ENCODE measurements around the gene RING1. TPM values are rescaled to one million over a fixed set of nuclear protein-coding genes. Genes with fewer than 3 reads are reported as not detected.

The RING1 gene
- total RNA-seq, 1 experiment from 2014 or later, result 31.0 TPM

DNA sequence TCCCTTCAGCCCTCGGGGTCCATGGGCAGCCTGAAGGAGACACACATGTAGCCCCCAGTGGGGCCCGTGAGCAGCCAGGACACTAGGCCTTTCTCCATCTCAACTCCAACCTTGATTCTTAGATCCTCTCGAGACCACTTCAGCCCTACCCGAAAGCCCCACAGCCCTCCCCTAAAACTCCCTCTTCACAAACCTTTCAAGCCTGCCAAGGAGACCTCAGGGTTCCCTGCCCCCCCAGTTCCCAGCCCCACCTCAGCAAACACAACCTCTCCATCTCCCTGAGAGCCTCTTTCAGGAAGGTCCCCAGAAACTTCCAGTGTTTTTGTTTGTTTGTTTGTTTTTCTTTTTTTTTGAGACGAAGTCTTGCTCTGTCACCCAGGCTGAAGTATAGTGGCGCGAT, 27.2 kb upstream of the RING1 start:
- Histone ChIP-seq H3K23ac (ENCODE audit: insufficient read length, low read depth, low read length) (no peak overlapping the region), H3K4me1 (ENCODE audit: insufficient read depth, low read length) (no peaks in the 10 kb centered on the region; the same call in 1 of the 2 replicates), H4K20me1 (ENCODE audit: control insufficient read depth, insufficient read depth, insufficient read length) (no peaks in the 10 kb centered on the region), H2AFZ (ENCODE audit: low read length) (no peak overlapping the region), H2BK20ac (ENCODE audit: low read depth, low read length, poor library complexity, severe bottlenecking) (no peak overlapping the region), H2BK12ac (ENCODE audit: insufficient read length, low read depth, low read length) (no peak overlapping the region), H3K27ac (ENCODE audit: insufficient read length, low read depth, low read length) (no peak overlapping the region), H2AK5ac (ENCODE audit: insufficient read length, low read length) (no peak overlapping the region), H4K91ac (ENCODE audit: insufficient read length, low read depth, low read length) (no peak overlapping the region), H3K79me1 (ENCODE audit: insufficient read depth, low read depth, low read length, poor library complexity, severe bottlenecking) (no peaks in the 10 kb centered on the region), H4K5ac (ENCODE audit: insufficient read length, low read depth, low read length) (no peak overlapping the region), H3K9ac (ENCODE audit: extremely low read depth, insufficient read length, low read length) (no peak overlapping the region), H3K79me2 (ENCODE audit: insufficient read depth, low read length) (no peaks in the 10 kb centered on the region), H3K56ac (ENCODE audit: insufficient read length, low read depth, low read length) (no peak overlapping the region), H2BK120ac (ENCODE audit: low read depth, low read length, poor library complexity, severe bottlenecking) (no peak overlapping the region), H2BK15ac (ENCODE audit: low read depth, low read length) (no peak overlapping the region), H3K27me3 (ENCODE audit: insufficient read depth, low read length) (no peaks in the 10 kb centered on the region; the same call in 1 of the 2 replicates), H3T11ph (ENCODE audit: low read length) (no peak overlapping the region), H3K23me2 (ENCODE audit: insufficient read length, low read depth, low read length, poor library complexity, severe bottlenecking) (no peaks in the 10 kb centered on the region), H3K9me3 (ENCODE audit: control insufficient read depth, low read depth, low read length) (no peaks in the 10 kb centered on the region), H4K8ac (replicated peaks; ENCODE audit: insufficient read length, low read depth, low read length) (no peak overlapping the region), H2BK5ac (ENCODE audit: insufficient read length, low read length) (no peak overlapping the region), H3K4ac (ENCODE audit: low read depth, low read length) (no peak overlapping the region), H3K4me2 (ENCODE audit: insufficient read depth, insufficient read length, low read length) (no peak overlapping the region), H3K14ac (ENCODE audit: insufficient read depth, low read length) (no peak overlapping the region), H3K18ac (ENCODE audit: insufficient read length, low read depth, low read length) (no peak overlapping the region)
- Mint-ChIP-seq H3K27me3 (ENCODE audit: low read depth) (peaks cover 31% of the 10 kb centered on the region), H3K9me3 (no peaks in the 10 kb centered on the region; a peak in 1 of 5 replicates), H3K27ac (no peak overlapping the region), H3K36me3 (ENCODE audit: insufficient read depth in 1 of 3, low read depth in 3 of 3) (peaks cover 0 to 2% (median 0%) of the 10 kb centered on the region in 3 experiments; a peak in 2 of 7 replicates), H3K4me3 (no peak overlapping the region), H3K4me1 (peaks cover 3 to 12% of the 10 kb centered on the region in 2 experiments)
- DNase-seq, result no peak
- WGBS (ENCODE audit: extremely low coverage, insufficient read length, low lambda C conversion rate), result no CpG with 5 or more reads among the region's 7 CpGs
- TF ChIP-seq, protein P1, sequence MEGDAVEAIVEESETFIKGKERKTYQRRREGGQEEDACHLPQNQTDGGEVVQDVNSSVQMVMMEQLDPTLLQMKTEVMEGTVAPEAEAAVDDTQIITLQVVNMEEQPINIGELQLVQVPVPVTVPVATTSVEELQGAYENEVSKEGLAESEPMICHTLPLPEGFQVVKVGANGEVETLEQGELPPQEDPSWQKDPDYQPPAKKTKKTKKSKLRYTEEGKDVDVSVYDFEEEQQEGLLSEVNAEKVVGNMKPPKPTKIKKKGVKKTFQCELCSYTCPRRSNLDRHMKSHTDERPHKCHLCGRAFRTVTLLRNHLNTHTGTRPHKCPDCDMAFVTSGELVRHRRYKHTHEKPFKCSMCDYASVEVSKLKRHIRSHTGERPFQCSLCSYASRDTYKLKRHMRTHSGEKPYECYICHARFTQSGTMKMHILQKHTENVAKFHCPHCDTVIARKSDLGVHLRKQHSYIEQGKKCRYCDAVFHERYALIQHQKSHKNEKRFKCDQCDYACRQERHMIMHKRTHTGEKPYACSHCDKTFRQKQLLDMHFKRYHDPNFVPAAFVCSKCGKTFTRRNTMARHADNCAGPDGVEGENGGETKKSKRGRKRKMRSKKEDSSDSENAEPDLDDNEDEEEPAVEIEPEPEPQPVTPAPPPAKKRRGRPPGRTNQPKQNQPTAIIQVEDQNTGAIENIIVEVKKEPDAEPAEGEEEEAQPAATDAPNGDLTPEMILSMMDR (conservative IDR thresholded peaks at IDR 0.05), result no peak
